Stimulated activated CD8-positive, alpha-beta memory T cell treated with anti-CD3 and anti-CD28 coated beads, Interleukin-2, amount 100 ng/mL, for 48 hours (primary cell): ENCODE data around the gene CHST1.

Experiments
- DNase-seq, 2 donors: peaks; one replicate each; pipeline ENCODE4 v3.0.0-alpha.2; 2020; ENCODE audit warnings: low read depth in 2 of 2

CHST1 gene

DNA sequence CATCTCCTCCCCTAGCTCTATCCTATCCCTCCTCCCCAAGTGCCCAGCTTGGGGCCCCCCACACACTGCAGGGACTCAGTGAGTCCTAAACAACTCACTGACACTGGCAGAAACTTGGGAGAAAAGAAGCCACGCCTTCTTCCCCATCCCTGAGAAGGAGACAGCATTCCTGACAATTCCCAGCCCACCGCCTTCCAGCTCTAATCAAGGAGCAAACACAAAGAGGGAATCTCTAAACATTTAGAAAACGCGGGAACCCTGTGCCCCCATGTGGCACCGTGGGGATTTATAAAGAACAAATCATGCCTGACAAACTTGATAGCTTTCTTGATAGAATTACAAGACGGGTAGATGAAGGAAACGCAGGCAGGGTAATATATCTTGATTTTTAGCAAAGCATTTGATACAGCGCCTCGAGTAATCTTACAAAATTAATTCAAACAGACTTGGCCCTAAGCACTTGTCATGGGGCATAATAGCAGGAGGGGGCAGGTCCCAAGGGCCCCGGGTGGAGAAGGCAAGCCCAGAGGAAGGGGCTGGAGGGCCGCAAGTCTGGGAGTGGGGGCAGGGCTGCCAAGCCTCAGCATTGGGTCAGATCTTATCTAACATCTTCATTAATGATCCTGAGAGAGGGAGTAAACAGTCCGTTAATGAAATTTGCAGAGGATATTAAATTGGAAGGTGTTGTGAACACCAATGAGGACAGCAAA, 4.5 kb downstream of the CHST1 start:
- no peak for DNase-seq

DNA sequence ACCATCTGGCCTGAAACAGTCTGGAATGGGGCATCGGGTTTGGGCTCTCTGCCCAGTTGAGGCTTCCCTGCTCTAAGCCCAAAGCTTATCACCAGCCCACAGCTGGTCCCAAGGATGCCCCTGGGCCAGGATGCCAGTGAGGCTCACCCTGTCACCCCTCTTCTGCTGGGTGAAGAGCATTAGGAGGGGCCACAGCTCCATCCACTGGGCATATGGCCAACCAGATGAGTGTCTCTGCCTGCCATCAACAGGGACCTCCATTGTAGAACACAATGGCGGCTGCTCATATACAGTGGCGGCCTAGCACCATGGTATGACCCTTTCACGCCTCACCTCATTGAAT, 5.6 kb downstream of the CHST1 start:
- DNase-seq = no peak

DNA sequence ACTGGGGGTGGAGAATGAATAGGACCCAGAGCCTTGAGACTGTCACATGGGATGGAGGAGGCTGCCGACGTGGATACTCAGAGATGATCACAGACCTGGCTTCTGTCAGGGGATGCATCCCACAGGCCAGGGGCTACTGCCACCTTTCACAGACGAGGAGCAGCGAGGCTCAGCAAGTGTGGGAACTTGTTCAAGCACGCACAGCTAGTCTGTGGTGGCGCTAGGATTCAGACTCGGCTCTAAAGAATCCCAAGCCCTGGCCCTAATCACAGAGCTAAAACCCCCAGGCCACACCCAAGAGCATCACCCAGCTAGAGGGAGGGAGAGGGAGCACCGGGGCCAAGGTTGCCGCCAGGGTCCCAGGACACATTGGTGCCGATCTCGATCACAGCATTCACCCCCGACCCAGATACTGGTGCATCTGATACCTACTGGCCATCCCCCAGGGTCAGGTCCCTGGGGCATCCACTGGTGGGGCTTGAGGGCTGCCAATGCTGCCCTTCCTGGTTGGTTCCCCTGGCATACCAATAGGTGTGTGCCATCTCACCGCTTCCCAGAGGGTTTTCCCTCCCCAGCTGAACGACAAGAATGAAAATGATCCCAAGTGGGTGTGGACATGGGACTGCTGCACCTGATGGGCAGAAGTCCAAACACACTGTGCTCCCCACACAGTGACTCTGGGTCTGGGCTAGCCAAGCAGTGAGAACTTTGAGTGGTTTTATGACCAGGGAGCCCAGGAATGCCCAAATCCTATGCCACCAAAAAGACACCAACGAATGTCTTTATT, 6.2 kb downstream of the CHST1 start:
- DNase-seq = no peak

DNA sequence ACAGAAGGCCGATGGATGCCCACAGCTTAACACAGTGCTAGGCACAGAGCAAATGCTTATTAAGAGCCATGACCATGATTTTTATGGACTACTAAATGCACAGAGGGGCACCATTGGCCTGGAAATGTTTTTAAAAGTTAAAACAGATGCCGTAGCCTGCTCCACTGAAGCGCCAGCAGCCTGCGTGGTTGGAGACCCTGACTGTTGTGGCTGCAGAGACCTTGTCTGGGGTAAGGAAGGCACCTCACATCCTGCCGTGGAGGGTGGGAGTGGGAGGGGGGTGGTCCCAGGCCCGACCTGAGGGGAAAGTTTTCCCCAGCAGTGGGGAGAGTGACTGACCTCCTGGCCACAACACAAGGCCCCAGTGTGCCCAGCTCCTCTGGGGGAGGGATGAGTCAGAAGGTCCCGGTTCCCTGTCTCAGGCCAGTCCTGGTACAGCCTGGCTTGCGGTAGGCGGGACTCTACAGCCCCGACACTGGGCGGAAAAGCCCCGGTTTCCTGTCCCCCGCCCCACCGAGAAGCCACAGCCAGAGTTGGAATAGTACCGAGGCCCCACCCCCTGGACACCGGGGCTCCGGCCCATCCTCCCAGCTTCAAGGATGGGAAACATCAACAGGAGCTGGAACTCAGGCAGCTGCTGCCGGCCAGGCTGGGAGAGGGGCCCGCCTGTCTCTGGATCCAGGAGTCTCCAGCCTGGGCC, 7.0 kb downstream of the CHST1 start:
- no peak for DNase-seq

DNA sequence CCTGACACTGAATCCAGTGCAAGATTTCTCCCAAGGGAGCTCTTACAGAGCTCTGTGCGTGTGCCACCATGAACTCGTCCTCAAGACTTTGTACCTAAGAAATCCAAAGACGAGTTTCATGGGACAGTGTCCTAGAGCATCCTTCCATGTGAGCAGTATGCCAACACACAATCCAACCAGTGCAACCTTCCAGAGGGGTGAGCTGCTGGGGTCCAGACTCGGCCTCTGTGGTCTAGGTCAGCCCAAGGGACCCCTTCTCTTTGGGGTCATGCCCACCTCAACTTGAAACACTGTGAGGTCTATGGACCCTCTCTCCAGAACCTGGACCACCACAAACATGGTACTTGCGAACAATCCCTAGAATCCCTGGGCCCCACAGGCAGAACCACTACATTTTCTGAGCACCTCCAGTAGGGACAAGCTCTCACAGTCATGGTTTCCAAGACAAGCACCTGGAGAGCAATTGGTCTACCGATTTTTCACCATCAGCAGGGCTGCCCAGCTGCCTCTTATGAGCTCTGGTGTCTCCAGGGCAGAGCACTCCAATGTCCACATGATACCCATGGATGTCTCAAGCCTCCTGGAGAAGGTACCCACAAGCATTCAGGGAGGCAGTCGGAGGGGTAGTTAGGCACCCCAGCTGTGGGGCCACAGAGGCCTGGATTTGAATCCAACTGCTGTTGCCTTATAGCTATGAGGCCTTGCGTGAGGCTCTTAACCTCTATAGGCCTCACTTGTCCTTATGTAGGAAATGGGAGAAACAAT, 7.7 kb downstream of the CHST1 start:
- no peak for DNase-seq

DNA sequence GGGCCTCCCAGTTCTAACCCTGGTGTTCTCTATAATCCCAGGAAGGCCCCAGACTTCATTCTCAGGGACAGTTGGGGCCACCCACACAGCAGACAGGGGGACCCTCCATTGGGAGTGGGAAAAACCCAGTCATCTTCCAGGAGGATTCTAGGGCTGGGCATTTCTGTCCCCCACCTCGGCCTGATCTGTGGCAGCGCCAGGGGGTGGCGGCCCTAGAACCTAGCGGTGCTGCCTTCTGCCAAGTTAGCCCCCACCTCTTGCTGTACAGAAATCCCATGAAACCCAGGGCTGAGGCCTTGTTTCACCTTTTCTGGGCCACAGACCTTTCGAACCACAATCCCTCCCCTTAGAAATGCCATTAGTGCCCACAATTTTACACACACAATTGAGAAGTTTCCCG, 9.6 kb downstream of the CHST1 start:
- no peak for DNase-seq

DNA sequence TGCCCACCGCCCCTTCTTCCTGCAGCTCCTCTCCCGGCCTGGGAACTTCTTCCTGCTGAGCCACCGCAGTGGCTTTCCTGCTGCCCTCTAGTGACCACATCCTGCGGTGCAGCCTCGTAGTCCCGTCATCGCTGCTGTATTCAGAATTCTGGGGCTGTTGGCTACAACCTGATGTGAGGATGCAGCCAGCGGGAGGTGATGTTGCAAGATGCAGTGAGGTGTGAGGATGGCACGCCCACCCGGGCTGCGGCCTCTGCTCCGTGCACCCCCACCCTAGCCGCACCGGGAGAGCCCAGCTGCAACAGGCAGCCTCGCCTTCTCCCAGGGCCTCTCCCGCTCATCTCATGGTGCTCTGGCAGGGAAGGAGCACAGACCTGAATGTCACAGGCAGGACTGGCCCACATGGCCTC, 10.1 kb downstream of the CHST1 start:
- peak in 1 of 2 donors; percentile 55 for DNase-seq

DNA sequence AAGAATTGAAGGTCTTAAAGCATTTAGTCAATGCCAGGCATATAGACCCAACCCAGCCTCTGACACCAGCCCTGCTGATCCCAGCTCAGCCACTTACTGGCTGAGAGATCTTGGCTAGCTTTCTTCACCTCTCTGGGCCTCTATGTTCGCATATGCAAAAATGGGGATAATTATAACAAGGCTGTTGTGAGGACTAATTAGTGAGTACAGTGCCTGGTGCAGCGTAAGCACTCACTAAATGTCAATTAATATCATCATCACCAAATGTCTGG, 10.5 kb downstream of the CHST1 start:
- DNase-seq = no peak

DNA sequence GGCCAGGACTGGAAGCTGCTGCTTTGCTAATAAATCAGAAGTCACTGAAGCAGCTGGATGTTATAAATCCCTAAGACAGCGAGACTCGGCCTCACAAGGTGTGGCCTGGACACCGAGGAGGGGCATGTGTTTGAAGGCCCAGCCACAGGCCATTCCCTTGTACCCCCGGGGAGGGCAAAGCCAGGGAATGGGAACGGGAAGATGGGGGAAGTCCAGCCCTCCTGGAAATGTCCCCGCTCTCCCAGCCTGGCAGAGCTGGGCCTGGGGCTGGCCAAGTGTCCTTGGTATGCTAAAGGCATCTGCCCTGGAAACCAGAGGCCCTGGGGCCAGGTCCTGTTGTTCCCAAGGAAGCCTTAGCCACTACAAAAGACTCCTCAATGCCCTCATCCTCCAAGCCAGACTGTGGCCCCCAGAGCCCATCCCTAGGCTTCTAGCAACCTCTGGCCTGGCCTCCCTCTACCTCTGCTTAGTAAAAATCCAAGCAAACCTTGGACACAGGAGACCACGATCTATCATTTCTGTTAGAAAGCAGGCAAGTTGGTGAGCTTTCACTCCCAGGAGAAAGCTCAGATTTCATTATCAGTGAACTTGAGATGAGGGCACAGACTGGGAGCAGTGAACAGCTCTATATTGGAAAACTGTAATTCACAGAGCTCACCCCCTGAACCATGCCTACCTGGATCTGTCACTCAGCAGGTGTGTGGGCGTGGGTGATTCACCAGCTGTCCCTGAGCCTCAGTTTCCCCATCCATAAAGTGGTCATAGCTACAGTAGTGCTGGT, 11.0 kb downstream of the CHST1 start:
- DNase-seq = no peak

DNA sequence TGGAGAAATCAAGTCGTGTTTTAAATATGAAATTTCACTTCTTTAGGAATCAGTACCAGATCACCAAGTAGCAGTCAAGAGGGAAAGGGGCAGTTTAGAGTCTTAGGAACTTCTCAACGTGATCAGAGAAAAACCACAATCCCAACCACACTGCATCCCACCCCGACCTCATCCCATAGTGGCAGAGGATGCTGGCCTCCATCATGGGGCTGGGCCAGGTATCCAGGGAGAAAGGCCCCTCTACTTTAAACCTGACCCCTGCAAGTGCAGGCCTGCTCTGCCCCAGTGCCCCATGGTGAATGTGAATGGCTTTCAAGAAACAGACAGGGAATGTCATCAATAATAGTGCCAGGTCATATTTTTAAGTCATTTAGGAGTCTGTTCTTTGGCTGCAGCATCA, 12.1 kb downstream of the CHST1 start:
- DNase-seq = no peak

DNA sequence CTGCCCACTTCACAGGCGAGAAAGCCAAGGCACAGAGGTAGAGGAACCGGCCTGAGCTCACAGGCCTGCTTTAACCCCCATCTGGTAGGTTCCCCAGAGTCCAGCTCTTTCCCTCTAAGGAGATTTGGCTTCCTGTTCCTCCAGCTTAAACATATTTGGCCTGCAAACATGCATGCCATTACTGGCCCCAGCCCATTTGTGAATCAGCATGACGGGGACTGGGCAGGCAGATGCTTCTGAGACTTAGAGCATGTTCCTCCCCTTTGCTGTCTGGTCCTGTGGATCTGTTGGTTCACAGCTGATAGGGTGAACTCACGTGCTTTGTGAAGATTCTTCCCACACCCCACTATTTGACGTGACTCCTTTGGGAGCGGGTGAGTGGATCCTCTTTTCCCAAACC, 12.6 kb downstream of the CHST1 start:
- DNase-seq = no peak

DNA sequence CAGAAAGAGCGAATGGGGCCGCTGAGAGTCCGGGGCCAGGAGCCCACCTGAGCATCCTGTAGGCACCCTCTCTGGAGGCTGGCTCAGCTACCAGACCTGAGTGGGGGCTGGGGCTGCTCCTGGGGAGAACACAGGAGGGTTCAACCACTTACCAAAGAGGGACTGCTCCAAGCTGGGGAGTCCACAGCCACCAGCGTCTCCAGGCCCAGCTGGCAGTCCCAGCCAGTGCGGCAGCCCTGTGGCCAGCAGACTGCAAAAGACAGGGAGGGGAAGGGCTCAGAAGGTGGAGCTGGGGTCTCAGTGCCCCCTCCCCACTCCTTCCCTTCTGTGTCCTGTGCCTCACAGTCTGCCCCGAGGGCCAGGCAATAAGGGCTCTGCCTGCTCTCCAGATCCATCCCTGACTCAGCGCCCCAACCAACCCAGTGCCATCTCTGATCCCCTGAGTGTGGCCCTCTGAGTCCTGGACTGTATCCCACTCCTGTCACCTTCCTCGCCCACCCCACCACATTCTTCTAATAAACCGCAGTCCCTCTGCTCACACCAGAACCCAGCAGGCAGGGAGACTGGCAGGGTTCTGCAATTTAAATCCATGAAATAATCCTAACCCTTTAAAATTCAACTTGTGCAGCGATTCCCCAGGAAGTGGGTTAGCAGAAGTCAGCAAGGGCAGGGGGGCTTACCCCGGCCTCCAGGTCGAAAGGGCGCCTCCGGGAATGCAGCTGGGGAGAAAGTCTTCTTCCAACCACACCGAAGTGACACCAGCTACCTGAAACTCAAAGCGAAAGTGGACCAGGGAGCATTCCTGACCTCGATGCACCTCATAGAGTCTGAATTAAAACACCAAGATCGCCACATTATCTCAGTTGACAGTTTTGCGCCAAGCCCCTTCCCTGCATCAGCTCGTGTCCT, 13.3 kb downstream of the CHST1 start:
- DNase-seq = no peak

DNA sequence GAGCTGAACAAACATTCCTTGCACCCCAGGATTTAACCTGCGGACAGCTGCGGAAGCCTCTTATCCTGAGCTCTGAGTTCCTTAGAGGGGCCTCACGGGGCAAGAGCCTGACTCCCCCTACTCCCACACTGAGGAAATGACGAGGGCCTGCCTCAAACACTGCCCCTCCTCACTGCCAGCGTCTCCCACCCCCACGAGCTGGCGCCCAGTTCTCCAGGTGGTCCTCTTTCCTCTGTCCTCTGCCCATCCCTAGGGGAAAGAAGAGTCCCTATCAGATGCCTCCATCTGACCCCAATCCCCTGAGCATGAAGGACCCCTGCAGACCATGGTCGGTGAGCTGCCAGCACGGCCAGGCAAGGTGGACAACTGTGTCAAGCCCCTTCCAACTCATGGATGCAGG, 14.3 kb downstream of the CHST1 start:
- no peak for DNase-seq

DNA sequence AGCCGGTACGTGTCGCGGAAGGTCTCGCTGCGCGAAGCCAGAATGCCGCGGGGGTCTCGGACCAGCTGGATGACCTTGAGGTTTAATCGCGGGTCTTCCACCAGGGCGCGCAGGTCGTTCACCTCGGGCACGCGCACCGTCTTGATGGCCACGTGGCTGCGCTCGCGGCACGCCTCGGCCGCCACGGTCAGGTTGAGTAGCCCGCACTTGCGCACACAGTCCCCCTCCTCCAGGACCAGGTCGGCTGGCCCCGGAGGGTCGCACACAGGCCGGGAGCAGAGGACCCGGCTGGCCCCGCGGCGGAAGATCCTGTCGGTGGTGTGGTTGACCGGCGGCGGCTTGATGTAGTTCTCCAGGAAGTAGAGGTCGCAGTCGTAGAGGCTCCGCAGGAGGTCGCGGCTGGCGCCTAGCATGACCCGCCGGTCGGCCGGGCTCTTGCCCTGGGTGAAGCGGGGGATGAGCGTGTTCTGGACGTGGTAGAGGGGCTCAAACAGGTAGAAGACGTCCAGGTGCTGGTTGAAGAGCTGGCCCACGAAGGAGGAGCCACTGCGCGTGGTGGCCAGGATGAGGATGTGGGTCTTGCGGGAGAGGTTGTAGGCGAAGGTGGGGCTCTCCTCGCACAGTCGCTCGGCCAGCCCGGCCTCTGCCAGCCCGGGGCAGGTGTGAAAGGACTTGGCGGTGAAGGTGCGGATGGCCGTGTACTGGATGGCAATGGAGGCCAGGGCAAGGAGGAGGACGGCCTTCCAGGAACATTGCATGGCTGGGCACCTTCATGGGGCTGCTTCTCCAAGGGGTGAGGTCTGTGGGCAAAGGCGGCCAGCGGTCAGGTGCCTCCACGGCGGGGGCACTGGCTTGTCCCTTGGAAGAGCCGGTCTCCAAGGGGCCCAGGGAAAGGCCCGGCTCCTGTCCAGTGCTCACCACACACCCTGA, 15.0 kb downstream of the CHST1 start:
- DNase-seq = no peak

DNA sequence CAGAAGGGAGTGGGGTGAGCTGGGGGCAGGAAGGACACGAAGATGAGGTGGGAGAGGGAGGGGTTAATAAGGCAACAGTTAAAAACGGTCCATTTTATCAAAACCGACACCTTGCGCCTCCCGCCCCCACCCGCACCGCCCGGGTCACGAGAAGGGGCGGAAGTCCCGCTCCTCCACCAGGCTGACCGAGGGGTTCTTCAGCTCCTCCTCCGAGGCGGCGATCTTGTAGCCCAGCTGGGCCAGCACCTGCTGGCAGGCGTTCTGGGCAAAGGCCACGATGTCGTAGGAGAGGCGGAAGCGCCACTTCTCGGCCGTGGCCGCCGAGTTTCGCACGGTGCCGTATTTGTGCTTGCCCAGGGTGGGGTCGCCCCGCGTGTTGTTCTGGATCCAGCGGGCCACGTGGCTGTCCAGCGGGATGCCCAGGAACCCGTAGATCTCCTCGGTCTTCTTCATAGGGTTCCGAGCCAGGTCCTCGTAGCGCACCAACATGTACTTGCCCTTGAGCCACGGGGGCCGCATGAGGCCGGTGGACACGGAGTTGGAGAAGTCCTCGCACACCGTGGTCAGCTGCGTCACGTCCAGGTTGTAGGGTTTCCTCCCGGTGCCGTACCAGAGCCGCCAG, 15.8 kb downstream of the CHST1 start:
- no peak for DNase-seq

DNA sequence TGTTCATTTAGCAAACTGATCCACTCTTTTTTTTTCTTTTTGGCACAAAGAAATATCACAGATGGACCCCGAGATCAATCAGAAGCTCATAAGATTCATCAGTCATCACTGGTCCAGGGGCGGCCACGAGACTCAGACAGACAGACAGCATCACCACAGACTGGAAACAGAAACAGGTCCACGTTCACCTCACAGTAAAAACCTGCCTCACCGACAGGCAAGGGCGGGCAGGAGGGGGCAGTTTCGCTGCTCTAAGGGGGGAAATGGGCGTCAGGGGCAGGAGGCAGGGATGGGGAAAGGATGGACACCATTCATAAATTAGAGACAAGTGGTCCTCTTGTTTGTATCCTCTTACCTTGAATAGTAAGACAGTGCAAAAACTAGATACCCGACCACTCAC, 16.5 kb downstream of the CHST1 start:
- DNase-seq = no peak

DNA sequence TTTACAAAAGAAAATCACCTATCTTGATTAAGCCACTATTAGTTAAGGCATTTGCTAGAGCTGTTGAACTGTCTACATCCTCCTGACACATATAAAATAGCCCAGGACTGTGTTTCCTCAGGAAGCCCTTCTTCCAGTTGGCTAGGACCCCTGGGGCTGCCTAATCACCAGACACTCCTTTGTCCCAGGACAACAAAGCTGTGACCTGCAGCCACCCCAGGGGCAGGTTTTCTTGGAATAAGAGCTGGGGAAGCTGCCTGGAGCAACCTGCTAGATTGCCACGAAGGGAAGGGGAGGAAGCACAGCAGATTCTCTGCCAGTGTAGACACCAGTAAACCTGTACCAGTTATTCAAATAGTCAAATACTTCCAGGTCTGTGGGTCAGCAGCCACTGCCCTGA, 17.6 kb downstream of the CHST1 start:
- no peak for DNase-seq

DNA sequence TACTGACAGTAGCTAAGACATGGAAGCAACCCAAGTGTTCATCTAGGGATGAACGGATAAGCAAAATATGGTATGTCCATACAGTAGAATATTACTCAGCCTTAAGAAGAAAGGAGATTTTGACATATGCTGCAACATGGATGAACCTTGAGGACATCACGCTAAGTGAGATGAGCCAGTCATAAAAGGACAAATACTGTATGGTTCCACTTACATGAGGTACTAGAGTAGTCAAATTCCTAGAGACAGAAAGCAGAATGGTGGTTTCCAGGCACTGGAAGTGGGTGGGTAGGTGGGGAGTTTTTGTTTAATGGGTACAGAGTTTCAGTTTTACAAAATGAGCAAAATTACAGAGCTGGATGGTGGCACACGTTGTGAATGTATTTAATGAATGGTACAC, 18.1 kb downstream of the CHST1 start:
- no peak for DNase-seq

DNA sequence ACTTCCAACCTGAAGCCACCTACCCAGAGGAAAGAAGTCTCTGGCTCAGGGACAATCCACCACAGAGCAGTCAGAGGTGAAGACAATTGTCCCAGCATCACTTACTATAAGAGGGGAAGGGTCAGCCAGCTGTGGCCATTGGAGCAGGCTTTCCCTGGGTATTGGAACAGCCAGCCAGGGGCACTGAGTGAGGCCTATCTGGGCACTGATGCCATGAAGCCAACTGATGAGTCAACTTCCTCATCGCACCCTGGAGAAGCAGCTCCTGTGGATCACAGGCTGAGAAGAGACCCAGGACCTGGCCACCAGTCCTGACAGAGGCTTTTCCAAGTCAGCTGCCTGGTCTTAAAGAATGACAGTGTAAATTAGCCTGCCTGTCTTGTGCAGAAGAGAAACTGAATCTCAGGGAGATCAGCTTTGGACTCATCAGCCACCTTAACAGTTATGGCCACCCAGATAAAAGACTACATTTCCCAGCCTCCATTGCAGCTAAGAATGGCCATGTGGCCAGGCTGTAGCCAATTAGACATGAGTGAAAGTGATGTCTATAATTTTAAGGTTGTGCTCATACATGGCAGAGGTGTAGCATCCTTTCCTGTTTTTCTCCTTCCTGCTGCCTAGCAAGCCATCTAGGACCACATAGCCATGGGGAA, 19.0 kb downstream of the CHST1 start:
- no peak for DNase-seq
